Sigmoid colon (tissue), 7 donors: Measurements from ENCODE around the gene CABLES1. TPM values are rescaled to one million over a fixed set of nuclear protein-coding genes. Genes with fewer than 3 reads are reported as not detected.

Source experiments
- DNase-seq: peaks from one replicate; pipeline ENCODE4 v3.0.0-alpha.2; 2019
- H3K27ac ChIP-seq, 4 donors: fragments of 200-600 bp; sonication (generic); one replicate each; pipeline ENCODE4 v1.5.1; 2016 to 2019; ENCODE audit warnings: mild to moderate bottlenecking in 1 of 4
- H3K27me3 ChIP-seq, 3 donors: fragments of 200-600 bp; sonication (generic); one replicate each; pipeline ENCODE4 v1.5.1; 2019; ENCODE audit warnings: mild to moderate bottlenecking in 1 of 3
- H3K36me3 ChIP-seq, 4 donors: fragments of 200-600 bp; sonication (generic); one replicate each; pipeline ENCODE4 v1.5.1; 2016 to 2019
- H3K4me1 ChIP-seq, 4 donors: fragments of 200-600 bp; sonication (generic); one replicate each; pipeline ENCODE4 v1.5.1; 2017 to 2019
- H3K4me3 ChIP-seq, 4 donors: fragments of 200-600 bp; sonication (generic); one replicate each; pipeline ENCODE4 v1.5.1; 2017 to 2019; ENCODE audit warnings: mild to moderate bottlenecking in 2 of 4, moderate library complexity in 1 of 4
- H3K9me3 ChIP-seq, 4 donors: fragments of 200-600 bp in 3 of 4; sonication (generic) in 3 of 4; one replicate each; pipeline versions ENCODE4 v1.5.1 to v1.6.1; 2013 to 2019
- CTCF ChIP-seq, 4 experiments: fragments of 450-650 bp in 3 of 4; fragments of 200-600 bp in 1 of 4; IDR thresholded peaks; one replicate each; pipeline ENCODE4 v1.5.1; 2016 to 2019; ENCODE audit warnings: antibody characterized with exemption in 4 of 4, mild to moderate bottlenecking in 3 of 4, moderate library complexity in 2 of 4
- EP300 ChIP-seq, 4 donors: sonication (generic); formaldehyde crosslinking; IDR thresholded peaks; one replicate each; pipeline ENCODE4 v1.6.1; 2017; ENCODE audit warnings: antibody characterized with exemption in 4 of 4
- POLR2A ChIP-seq, 2 donors: fragments of 450-650 bp; IDR thresholded peaks; one replicate each; pipeline ENCODE4 v1.6.1; 2016; ENCODE audit warnings: antibody characterized with exemption in 2 of 2, mild to moderate bottlenecking in 2 of 2, moderate library complexity in 2 of 2
- POLR2AphosphoS5 ChIP-seq, 4 donors: sonication (generic); formaldehyde crosslinking; IDR thresholded peaks; one replicate each; pipeline ENCODE4 v1.6.1; 2017; ENCODE audit warnings: antibody characterized with exemption in 4 of 4
- WGBS, 2 donors: extraction: QIAGEN DNeasy Blood & Tissue Kit; methylation state at CpG; one replicate each; pipeline ENCODE4 v1.1.7; 2013; 5-methylcytosine and 5-hydroxymethylcytosine counted together
- intact Hi-C: fragments of 100-400 bp; cut with DNase I; formaldehyde crosslinking; loops from one replicate; pipeline ENCODE4 v1.15.1; 2023
- polyA plus RNA-seq, 3 donors: library from polyadenylated mRNA; stranded (reverse); fragments of 200-250 nt; gene quantifications; one replicate each; pipeline ENCODE4 v1.2.3, GENCODE V29; 2013
- total RNA-seq, 4 donors: library from RNA; depleted of rRNA; stranded (reverse); fragments of >200 nt; gene quantifications; one replicate each; pipeline ENCODE4 v1.1.0, GENCODE V29; 2016
- donor health status: healthy with polysubstance abuse.
- donor health status: Bipolar disorder and iron deficiency.
- donor health status: healthy.

Gene CABLES1
- total and polyA plus RNA-seq, 7 donors: 1.9 to 7.2 (median 3.9) TPM

GRCh38 chr18:23173912-23174311 lies 38.6 kb downstream of the CABLES1 start:
- Histone ChIP-seq H3K27me3 (no peaks in the 10 kb centered on the region), H3K9me3 (no peaks in the 10 kb centered on the region), H3K4me1 (no peaks in the 10 kb centered on the region), H3K27ac (no peak overlapping the region), H3K4me3 (no peak overlapping the region), H3K36me3 (no peaks in the 10 kb centered on the region)
- WGBS, 2 donors: 87 to 89% methylated on average over 7 of the region's 7 CpGs
- TF ChIP-seq EP300 (IDR thresholded peaks at IDR 0.05): no peak
- no peak for TF ChIP-seq POLR2A (IDR thresholded peaks at IDR 0.05)
- no peak for TF ChIP-seq CTCF (IDR thresholded peaks at IDR 0.05)
- no peak for TF ChIP-seq POLR2AphosphoS5 (IDR thresholded peaks at IDR 0.05)
- DNase-seq: no peak
- intact Hi-C loops: no loop called here

GRCh38 chr18:23176701-23177432 lies 41.6 kb downstream of the CABLES1 start:
- Histone ChIP-seq H3K27ac (no peak overlapping the region), H3K9me3 (no peaks in the 10 kb centered on the region), H3K4me3 (no peak overlapping the region), H3K36me3 (no peaks in the 10 kb centered on the region), H3K4me1 (no peaks in the 10 kb centered on the region), H3K27me3 (no peaks in the 10 kb centered on the region)
- TF ChIP-seq POLR2AphosphoS5 (IDR thresholded peaks at IDR 0.05) (no peak), EP300 (IDR thresholded peaks at IDR 0.05) (no peak), CTCF (IDR thresholded peaks at IDR 0.05) (no peak), POLR2A (IDR thresholded peaks at IDR 0.05) (no peak)
- whole genome bisulfite sequencing, 2 donors: 90 to 93% methylated on average over 17 of the region's 17 CpGs
- intact Hi-C loops: no loop called here
- no peak for DNase-seq

GRCh38 chr18:23177433-23178072 lies 42.3 kb downstream of the CABLES1 start:
- TF ChIP-seq CTCF (IDR thresholded peaks at IDR 0.05): no peak
- TF ChIP-seq POLR2AphosphoS5 (IDR thresholded peaks at IDR 0.05): no peak
- no peak for TF ChIP-seq EP300 (IDR thresholded peaks at IDR 0.05)
- TF ChIP-seq POLR2A (IDR thresholded peaks at IDR 0.05): no peak
- Histone ChIP-seq H3K36me3 (no peaks in the 10 kb centered on the region), H3K4me1 (no peaks in the 10 kb centered on the region), H3K9me3 (no peaks in the 10 kb centered on the region), H3K27ac (no peak overlapping the region), H3K27me3 (no peaks in the 10 kb centered on the region), H3K4me3 (no peak overlapping the region)
- intact Hi-C loops: no loop called here
- 90 to 91% methylated on average over 13 of the region's 13 CpGs for WGBS, 2 donors
- DNase-seq: no peak

GRCh38 chr18:23178201-23178600 lies 42.9 kb downstream of the CABLES1 start:
- no peak overlapping the region for H3K27ac ChIP-seq
- no peak for TF ChIP-seq CTCF (IDR thresholded peaks at IDR 0.05)
- no peak for TF ChIP-seq EP300 (IDR thresholded peaks at IDR 0.05)
- no peak for TF ChIP-seq POLR2AphosphoS5 (IDR thresholded peaks at IDR 0.05)
- no peak for TF ChIP-seq POLR2A (IDR thresholded peaks at IDR 0.05)
- no peaks in the 10 kb centered on the region for H3K27me3 ChIP-seq
- H3K36me3 ChIP-seq: no peaks in the 10 kb centered on the region
- peaks cover 0 to 6% (median 2%) of the 10 kb centered on the region in 4 donors for H3K4me1 ChIP-seq
- no peaks in the 10 kb centered on the region for H3K9me3 ChIP-seq
- no peak for DNase-seq
- WGBS, 2 donors: 80 to 93% methylated on average over 7 of the region's 7 CpGs
- intact Hi-C loops: no loop called here
- no peak overlapping the region for H3K4me3 ChIP-seq
